Loucy (cell line): ENCODE results near the gene WWOX.

Experiments used
- H2AFZ ChIP-seq: fragments of 200-600 bp; sonication (generic); 2 replicates; pipeline ENCODE4 v1.6.0; 2016; ENCODE audit warnings: antibody characterized with exemption, mild to moderate bottlenecking, low read length, moderate library complexity
- H3F3A ChIP-seq: fragments of 200-600 bp; 2 replicates; pipeline ENCODE4 v1.6.0; 2016; ENCODE audit warnings: antibody characterized with exemption, low read depth, mild to moderate bottlenecking
- H3K27me3 ChIP-seq: fragments of 200-600 bp; sonication (generic); 2 replicates; pipeline ENCODE4 v1.6.1; 2014; ENCODE audit warnings: low read length, mild to moderate bottlenecking; ENCODE audit not compliant: insufficient read depth, poor library complexity, severe bottlenecking
- H3K36me3 ChIP-seq: fragments of 200-600 bp; sonication (generic); 2 replicates; pipeline ENCODE4 v1.6.1; 2016; ENCODE audit warnings: low read length; ENCODE audit not compliant: insufficient read depth
- H3K4me1 ChIP-seq: fragments of 200-600 bp; sonication (generic); 2 replicates; pipeline ENCODE4 v1.5.1; 2014; ENCODE audit warnings: low read length, mild to moderate bottlenecking; ENCODE audit not compliant: insufficient read depth, poor library complexity, severe bottlenecking
- H3K4me2 ChIP-seq: fragments of 200-600 bp; sonication (generic); 2 replicates; pipeline ENCODE4 v1.6.0; 2014; ENCODE audit warnings: antibody characterized with exemption, low read length, low read depth, mild to moderate bottlenecking; ENCODE audit not compliant: poor library complexity, severe bottlenecking
- H3K4me3 ChIP-seq: fragments of 200-600 bp; sonication (generic); 2 replicates; pipeline ENCODE4 v1.5.1; 2014; ENCODE audit warnings: low read length, mild to moderate bottlenecking, mixed read lengths; ENCODE audit not compliant: poor library complexity, severe bottlenecking
- H3K79me2 ChIP-seq: fragments of 200-600 bp; sonication (generic); 2 replicates; pipeline ENCODE4 v1.6.1; 2014; ENCODE audit warnings: low read length; ENCODE audit not compliant: insufficient read depth
- H3K9ac ChIP-seq: fragments of 200-600 bp; sonication (generic); 2 replicates; pipeline ENCODE4 v1.6.0; 2014; ENCODE audit warnings: mild to moderate bottlenecking, low read depth, low read length, moderate library complexity; ENCODE audit not compliant: poor library complexity, severe bottlenecking
- H3K9me2 ChIP-seq: fragments of 200-600 bp; sonication (generic); replicated peaks from 2 replicates; pipeline ENCODE4 v1.6.1; 2016; ENCODE audit warnings: low read depth, low read length, mixed read lengths
- H3K9me3 ChIP-seq: fragments of 200-600 bp; sonication (generic); 2 replicates; pipeline ENCODE4 v1.6.1; 2014; ENCODE audit warnings: mild to moderate bottlenecking, antibody characterized with exemption, low read length, low read depth; ENCODE audit not compliant: insufficient read depth
- H4K20me1 ChIP-seq: fragments of 200-600 bp; sonication (generic); 2 replicates; pipeline ENCODE4 v1.6.0; 2014; ENCODE audit warnings: antibody characterized with exemption, low read length, mild to moderate bottlenecking; ENCODE audit not compliant: insufficient read depth, poor library complexity, severe bottlenecking
- CTCF ChIP-seq: fragments of 200-600 bp; sonication (generic); conservative IDR thresholded peaks from 2 replicates; pipeline ENCODE4 v1.5.1; 2014; ENCODE audit warnings: mild to moderate bottlenecking, antibody characterized with exemption, low read length
- EZH2phosphoT487 ChIP-seq: fragments of 200-600 bp; IDR thresholded peaks from 2 replicates; pipeline ENCODE4 v1.6.1; 2018; ENCODE audit warnings: antibody characterized with exemption, mild to moderate bottlenecking, moderate library complexity, borderline replicate concordance

WWOX gene

GRCh38 chr16:78987666-78988065 lies 888.2 kb downstream of the WWOX start:
- no peak for TF ChIP-seq CTCF
- no peak for TF ChIP-seq EZH2phosphoT487

GRCh38 chr16:78988361-78988969 lies 889.0 kb downstream of the WWOX start:
- H2AFZ ChIP-seq: no peak overlapping the region
- no peak overlapping the region for H3K4me2 ChIP-seq
- no peak for TF ChIP-seq CTCF
- no peak for TF ChIP-seq EZH2phosphoT487
- no peaks in the 10 kb centered on the region for H3K36me3 ChIP-seq
- no peak overlapping the region for H3K4me3 ChIP-seq
- H3K9ac ChIP-seq: no peak overlapping the region
- H3K9me2 ChIP-seq: no peaks in the 10 kb centered on the region
- no peaks in the 10 kb centered on the region for H3K9me3 ChIP-seq
- H3F3A ChIP-seq: no peaks in the 10 kb centered on the region
- H3K79me2 ChIP-seq: no peaks in the 10 kb centered on the region
- H3K27me3 ChIP-seq: no peaks in the 10 kb centered on the region
- H4K20me1 ChIP-seq: no peaks in the 10 kb centered on the region
- peaks cover 7% of the 10 kb centered on the region for H3K4me1 ChIP-seq

More at GRCh38 chr16:78987666-78988065, 888.2 kb downstream of the WWOX start:
- Histone ChIP-seq H3K9me3 (no peaks in the 10 kb centered on the region), H3K27me3 (no peaks in the 10 kb centered on the region), H3K36me3 (no peaks in the 10 kb centered on the region), H3K9me2 (no peaks in the 10 kb centered on the region), H2AFZ (no peak overlapping the region), H3K9ac (no peak overlapping the region), H3F3A (no peaks in the 10 kb centered on the region), H3K4me2 (no peak overlapping the region), H4K20me1 (no peaks in the 10 kb centered on the region), H3K79me2 (no peaks in the 10 kb centered on the region), H3K4me3 (no peak overlapping the region), H3K4me1 (peaks cover 7% of the 10 kb centered on the region)

GRCh38 chr16:78990309-78990701 lies 890.9 kb downstream of the WWOX start:
- Histone ChIP-seq H3K36me3 (no peaks in the 10 kb centered on the region), H3F3A (no peaks in the 10 kb centered on the region), H3K9me2 (no peaks in the 10 kb centered on the region), H3K9me3 (no peaks in the 10 kb centered on the region), H3K4me2 (no peak overlapping the region), H4K20me1 (no peaks in the 10 kb centered on the region), H3K27me3 (no peaks in the 10 kb centered on the region), H3K79me2 (no peaks in the 10 kb centered on the region), H3K4me1 (peaks cover 7% of the 10 kb centered on the region), H3K4me3 (no peak overlapping the region), H3K9ac (no peak overlapping the region), H2AFZ (no peak overlapping the region)
- TF ChIP-seq CTCF: no peak
- TF ChIP-seq EZH2phosphoT487: no peak
